Measurements from ENCODE around the gene ADAMTS12.
A peak's percentile ranks its signal among the peaks of the same experiment; 100 is the strongest.

The ADAMTS12 gene

GRCh38 chr5:33479311-33479710 is 412.5 kb downstream of the ADAMTS12 start:
- Histone ChIP-seq H3K4me3 (ENCODE audit: insufficient read depth in 1 of 2, low read depth in 1 of 2, low read length in 2 of 2) (no peak overlapping the region), H3K23ac (ENCODE audit: low read length in 2 of 2) (no peak overlapping the region), H3K27ac (ENCODE audit: low read length, poor library complexity, severe bottlenecking) (peak overlapping the region; percentile 80), H2BK5ac (ENCODE audit: low read depth, low read length, poor library complexity, severe bottlenecking) (no peak overlapping the region), H3K14ac (ENCODE audit: low read length in 2 of 2) (peak overlapping the region in 1 of 2 experiments; percentile 21), H4K8ac (ENCODE audit: low read length) (no peak overlapping the region), H3K79me1 (replicated peaks; ENCODE audit: low read length, poor library complexity, severe bottlenecking) (peaks cover 3% of the 10 kb centered on the region), H4K91ac (ENCODE audit: low read length) (no peak overlapping the region), H3K18ac (ENCODE audit: low read depth in 1 of 2, low read length in 2 of 2) (no peak overlapping the region), H3K9me3 (ENCODE audit: control insufficient read depth, low read length) (no peaks in the 10 kb centered on the region), H3K4me1 (ENCODE audit: control insufficient read depth, insufficient read depth, low read depth, low read length) (peaks cover 4% of the 10 kb centered on the region), H2BK12ac (ENCODE audit: low read length in 2 of 2) (no peak overlapping the region), H2AFZ (ENCODE audit: low read depth, low read length) (no peak overlapping the region), H3K36me3 (ENCODE audit: control insufficient read depth in 1 of 2, insufficient read depth in 2 of 2, low read depth in 1 of 2, low read length in 2 of 2) (peaks cover 5 to 30% of the 10 kb centered on the region in 2 experiments), H2BK120ac (ENCODE audit: low read depth, low read length) (no peak overlapping the region), H3K9ac (ENCODE audit: low read length) (no peak overlapping the region), H3K27me3 (ENCODE audit: control insufficient read depth in 1 of 2, insufficient read depth in 1 of 2, low read length in 2 of 2) (no peaks in the 10 kb centered on the region), H2AK5ac (ENCODE audit: low read length, severe bottlenecking) (peak overlapping the region; percentile 58), H3K4ac (ENCODE audit: low read depth in 1 of 2, low read length in 2 of 2) (no peak overlapping the region), H2BK15ac (ENCODE audit: low read depth, poor library complexity, severe bottlenecking) (no peak overlapping the region), H3K4me2 (ENCODE audit: low read length, poor library complexity, severe bottlenecking) (no peak overlapping the region)
- peak; percentile 22 for DNase-seq
- 100% methylated on average over 2 of the region's 3 CpGs for WGBS

GRCh38 chr5:33477816-33478215 is 414.0 kb downstream of the ADAMTS12 start:
- Histone ChIP-seq H4K8ac (ENCODE audit: low read length) (no peak overlapping the region), H3K27me3 (ENCODE audit: control insufficient read depth in 1 of 2, insufficient read depth in 1 of 2, low read length in 2 of 2) (no peaks in the 10 kb centered on the region), H3K18ac (ENCODE audit: low read depth in 1 of 2, low read length in 2 of 2) (no peak overlapping the region), H3K4ac (ENCODE audit: low read depth in 1 of 2, low read length in 2 of 2) (no peak overlapping the region), H3K23ac (ENCODE audit: low read length in 2 of 2) (no peak overlapping the region), H2BK15ac (ENCODE audit: low read depth, poor library complexity, severe bottlenecking) (no peak overlapping the region), H3K27ac (ENCODE audit: low read length, poor library complexity, severe bottlenecking) (no peak overlapping the region), H3K9me3 (ENCODE audit: control insufficient read depth, low read length) (no peaks in the 10 kb centered on the region), H3K9ac (ENCODE audit: low read length) (no peak overlapping the region), H3K4me3 (ENCODE audit: insufficient read depth in 1 of 2, low read depth in 1 of 2, low read length in 2 of 2) (no peak overlapping the region), H3K4me2 (ENCODE audit: low read length, poor library complexity, severe bottlenecking) (no peak overlapping the region), H2AFZ (ENCODE audit: low read depth, low read length) (no peak overlapping the region), H3K36me3 (ENCODE audit: control insufficient read depth in 1 of 2, insufficient read depth in 2 of 2, low read depth in 1 of 2, low read length in 2 of 2) (peaks cover 7 to 37% of the 10 kb centered on the region in 2 experiments), H3K79me1 (replicated peaks; ENCODE audit: low read length, poor library complexity, severe bottlenecking) (peaks cover 11% of the 10 kb centered on the region), H2BK12ac (ENCODE audit: low read length in 2 of 2) (no peak overlapping the region), H2BK120ac (ENCODE audit: low read depth, low read length) (no peak overlapping the region), H2BK5ac (ENCODE audit: low read depth, low read length, poor library complexity, severe bottlenecking) (no peak overlapping the region), H3K4me1 (ENCODE audit: control insufficient read depth, insufficient read depth, low read depth, low read length) (peaks cover 4% of the 10 kb centered on the region), H3K14ac (ENCODE audit: low read length in 2 of 2) (no peak overlapping the region), H2AK5ac (ENCODE audit: low read length, severe bottlenecking) (no peak overlapping the region), H4K91ac (ENCODE audit: low read length) (no peak overlapping the region)
- WGBS, result 100% methylated on average over 2 of the region's 2 CpGs
- DNase-seq, result no peak

GRCh38 chr5:33476992-33477391 is 414.8 kb downstream of the ADAMTS12 start:
- Histone ChIP-seq H3K4me1 (ENCODE audit: control insufficient read depth, insufficient read depth, low read depth, low read length) (peaks cover 4% of the 10 kb centered on the region), H3K36me3 (ENCODE audit: control insufficient read depth in 1 of 2, insufficient read depth in 2 of 2, low read depth in 1 of 2, low read length in 2 of 2) (peaks cover 8 to 43% of the 10 kb centered on the region in 2 experiments), H3K14ac (ENCODE audit: low read length in 2 of 2) (no peak overlapping the region), H4K8ac (ENCODE audit: low read length) (no peak overlapping the region), H3K23ac (ENCODE audit: low read length in 2 of 2) (no peak overlapping the region), H3K4me3 (ENCODE audit: insufficient read depth in 1 of 2, low read depth in 1 of 2, low read length in 2 of 2) (no peak overlapping the region), H2AFZ (ENCODE audit: low read depth, low read length) (no peak overlapping the region), H2BK12ac (ENCODE audit: low read length in 2 of 2) (no peak overlapping the region), H3K9me3 (ENCODE audit: control insufficient read depth, low read length) (no peaks in the 10 kb centered on the region), H3K4me2 (ENCODE audit: low read length, poor library complexity, severe bottlenecking) (no peak overlapping the region), H3K9ac (ENCODE audit: low read length) (no peak overlapping the region), H3K27ac (ENCODE audit: low read length, poor library complexity, severe bottlenecking) (no peak overlapping the region), H2BK5ac (ENCODE audit: low read depth, low read length, poor library complexity, severe bottlenecking) (no peak overlapping the region), H2AK5ac (ENCODE audit: low read length, severe bottlenecking) (no peak overlapping the region), H2BK15ac (ENCODE audit: low read depth, poor library complexity, severe bottlenecking) (no peak overlapping the region), H2BK120ac (ENCODE audit: low read depth, low read length) (no peak overlapping the region), H3K79me1 (replicated peaks; ENCODE audit: low read length, poor library complexity, severe bottlenecking) (peaks cover 12% of the 10 kb centered on the region), H3K4ac (ENCODE audit: low read depth in 1 of 2, low read length in 2 of 2) (no peak overlapping the region), H4K91ac (ENCODE audit: low read length) (no peak overlapping the region), H3K27me3 (ENCODE audit: control insufficient read depth in 1 of 2, insufficient read depth in 1 of 2, low read length in 2 of 2) (no peaks in the 10 kb centered on the region), H3K18ac (ENCODE audit: low read depth in 1 of 2, low read length in 2 of 2) (no peak overlapping the region)
- WGBS, result 97% methylated on average over 2 of the region's 3 CpGs
- DNase-seq, result no peak

GRCh38 chr5:33475706-33476105 is 416.1 kb downstream of the ADAMTS12 start:
- H3K27ac ChIP-seq (ENCODE audit: low read length, poor library complexity, severe bottlenecking), result no peak overlapping the region
- H2BK15ac ChIP-seq (ENCODE audit: low read depth, poor library complexity, severe bottlenecking), result no peak overlapping the region
- no peak overlapping the region for H4K91ac ChIP-seq (ENCODE audit: low read length)
- peaks cover 4% of the 10 kb centered on the region for H3K4me1 ChIP-seq (ENCODE audit: control insufficient read depth, insufficient read depth, low read depth, low read length)
- no peak overlapping the region for H2AFZ ChIP-seq (ENCODE audit: low read depth, low read length)
- no peak overlapping the region for H2BK5ac ChIP-seq (ENCODE audit: low read depth, low read length, poor library complexity, severe bottlenecking)
- H2AK5ac ChIP-seq (ENCODE audit: low read length, severe bottlenecking), result no peak overlapping the region
- no peak for DNase-seq
- H3K4me2 ChIP-seq (ENCODE audit: low read length, poor library complexity, severe bottlenecking), result no peak overlapping the region
- no peak overlapping the region for H3K23ac ChIP-seq (ENCODE audit: low read length in 2 of 2)
- H3K27me3 ChIP-seq (ENCODE audit: control insufficient read depth in 1 of 2, insufficient read depth in 1 of 2, low read length in 2 of 2), result no peaks in the 10 kb centered on the region
- H3K9me3 ChIP-seq (ENCODE audit: control insufficient read depth, low read length), result no peaks in the 10 kb centered on the region
- no peak overlapping the region for H3K18ac ChIP-seq (ENCODE audit: low read depth in 1 of 2, low read length in 2 of 2)
- no peak overlapping the region for H3K4ac ChIP-seq (ENCODE audit: low read depth in 1 of 2, low read length in 2 of 2)
- H3K36me3 ChIP-seq (ENCODE audit: control insufficient read depth in 1 of 2, insufficient read depth in 2 of 2, low read depth in 1 of 2, low read length in 2 of 2), result peaks cover 14 to 55% of the 10 kb centered on the region in 2 experiments
- no peak overlapping the region for H4K8ac ChIP-seq (ENCODE audit: low read length)
- H3K4me3 ChIP-seq (ENCODE audit: insufficient read depth in 1 of 2, low read depth in 1 of 2, low read length in 2 of 2), result no peak overlapping the region
- H2BK12ac ChIP-seq (ENCODE audit: low read length in 2 of 2), result no peak overlapping the region
- no peak overlapping the region for H3K9ac ChIP-seq (ENCODE audit: low read length)
- no peak overlapping the region for H2BK120ac ChIP-seq (ENCODE audit: low read depth, low read length)
- 100% methylated on average over 4 of the region's 5 CpGs for WGBS
- H3K79me1 ChIP-seq (replicated peaks; ENCODE audit: low read length, poor library complexity, severe bottlenecking), result peaks cover 13% of the 10 kb centered on the region
- no peak overlapping the region for H3K14ac ChIP-seq (ENCODE audit: low read length in 2 of 2)

Measured in mesenchymal stem cell (in vitro differentiated cells and primary cell).